Stimulated activated CD4-positive, alpha-beta T cell treated with anti-CD3 and anti-CD28 coated beads, Interleukin-4, amount 100 ng/mL, for 24 hours (primary cell): ENCODE results near the gene IMPACT.

Experiments used
- DNase-seq: peaks from one replicate; pipeline ENCODE4 v3.0.0-alpha.2; 2020

The IMPACT gene, protein sequence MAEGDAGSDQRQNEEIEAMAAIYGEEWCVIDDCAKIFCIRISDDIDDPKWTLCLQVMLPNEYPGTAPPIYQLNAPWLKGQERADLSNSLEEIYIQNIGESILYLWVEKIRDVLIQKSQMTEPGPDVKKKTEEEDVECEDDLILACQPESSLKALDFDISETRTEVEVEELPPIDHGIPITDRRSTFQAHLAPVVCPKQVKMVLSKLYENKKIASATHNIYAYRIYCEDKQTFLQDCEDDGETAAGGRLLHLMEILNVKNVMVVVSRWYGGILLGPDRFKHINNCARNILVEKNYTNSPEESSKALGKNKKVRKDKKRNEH

DNA sequence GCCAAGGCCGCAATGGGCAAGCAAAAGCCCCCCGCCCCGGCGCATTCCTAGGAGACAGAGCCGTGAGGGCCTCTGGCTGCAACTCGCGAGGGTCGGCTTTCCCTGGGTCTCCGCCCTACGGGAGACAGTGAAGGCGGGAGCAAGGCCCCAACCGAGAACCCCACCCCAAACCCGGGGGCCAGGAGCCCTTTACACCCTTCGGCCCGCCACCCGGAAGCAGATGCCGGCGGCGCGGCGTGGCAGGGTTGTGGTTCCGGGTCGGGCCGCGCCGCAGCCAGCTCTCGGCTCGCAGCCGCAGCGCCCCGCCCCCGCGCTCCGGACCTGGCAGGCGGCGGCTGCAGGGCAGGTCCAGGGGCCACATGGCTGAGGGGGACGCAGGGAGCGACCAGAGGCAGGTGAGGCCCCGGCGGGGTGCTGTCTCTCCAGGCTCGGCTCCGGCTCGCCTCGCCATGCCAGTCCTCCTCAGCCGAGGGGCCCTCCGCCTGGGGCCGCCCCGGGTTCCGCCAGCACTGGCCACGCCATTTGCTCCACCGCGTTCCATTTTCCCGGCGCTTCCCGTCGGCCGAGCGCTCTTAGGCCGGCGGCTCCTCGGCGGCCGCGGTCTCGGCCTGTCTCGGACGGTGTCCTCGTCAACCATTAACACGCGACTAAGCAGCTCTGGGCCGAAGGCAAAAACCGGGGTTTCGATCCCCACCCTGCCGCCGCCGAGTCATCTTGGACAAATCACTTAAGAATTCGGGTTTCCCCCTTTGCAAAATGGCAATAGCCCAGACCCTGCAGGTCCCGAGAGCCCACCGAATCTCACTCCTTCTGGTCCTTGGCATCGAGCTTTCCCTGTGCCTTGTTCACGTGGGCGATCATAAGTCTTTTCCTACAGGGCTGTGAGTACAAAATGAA is at the start of gene IMPACT:
TSS of gene IMPACT (plus strand) at position 273 of the 897 bp plus-strand sequence. CDS start at position 360, 87 bp downstream.
- peak; percentile 76 for DNase-seq

DNA sequence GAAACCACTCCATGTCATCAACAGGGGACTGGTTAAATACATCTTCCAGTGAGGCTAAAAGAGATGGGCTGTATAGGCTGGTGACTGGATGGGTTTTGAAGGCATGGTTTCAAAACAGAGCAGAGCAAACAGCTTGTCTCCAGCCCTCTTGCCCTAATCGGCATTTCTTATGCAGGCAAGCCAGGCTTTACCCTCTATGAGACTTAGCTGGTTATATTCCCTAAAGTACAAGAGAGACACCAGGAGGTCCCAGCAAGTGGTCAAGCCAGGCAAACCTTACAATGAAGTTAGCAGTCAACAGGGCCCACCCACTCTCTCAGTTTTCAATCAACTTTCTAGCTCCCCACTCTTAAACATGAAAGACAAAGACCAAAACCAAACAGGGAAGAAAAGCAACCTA is 47.9 kb upstream of the IMPACT start:
- no peak for DNase-seq

DNA sequence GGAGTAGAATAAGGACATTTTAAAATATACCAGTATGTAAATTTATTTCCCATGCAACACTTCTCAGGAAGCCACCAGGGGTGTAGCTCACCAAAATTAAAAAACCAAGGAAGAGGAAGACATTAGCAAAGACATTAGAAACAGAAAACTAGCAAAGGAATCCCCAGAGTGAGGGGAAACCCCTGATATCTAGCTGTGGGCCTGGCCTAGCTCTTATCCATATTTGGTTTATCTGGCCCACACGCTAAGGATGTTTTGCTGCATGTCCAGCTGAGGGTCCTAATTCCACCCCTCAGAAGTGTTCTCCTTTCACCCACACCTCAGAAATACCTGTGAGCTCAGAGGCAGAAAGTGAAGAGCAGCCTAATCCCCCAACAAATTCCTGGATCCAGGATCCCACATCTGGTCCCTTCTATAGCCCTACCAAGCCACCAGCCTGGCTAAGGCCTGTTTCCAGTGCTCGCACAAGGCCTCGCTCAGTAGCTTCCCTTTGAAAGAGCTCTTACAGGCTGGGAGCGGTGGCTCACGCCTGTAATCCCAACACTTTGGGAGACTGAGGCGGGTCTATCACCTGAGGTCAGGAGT is 46.2 kb upstream of the IMPACT start:
- no peak for DNase-seq

DNA sequence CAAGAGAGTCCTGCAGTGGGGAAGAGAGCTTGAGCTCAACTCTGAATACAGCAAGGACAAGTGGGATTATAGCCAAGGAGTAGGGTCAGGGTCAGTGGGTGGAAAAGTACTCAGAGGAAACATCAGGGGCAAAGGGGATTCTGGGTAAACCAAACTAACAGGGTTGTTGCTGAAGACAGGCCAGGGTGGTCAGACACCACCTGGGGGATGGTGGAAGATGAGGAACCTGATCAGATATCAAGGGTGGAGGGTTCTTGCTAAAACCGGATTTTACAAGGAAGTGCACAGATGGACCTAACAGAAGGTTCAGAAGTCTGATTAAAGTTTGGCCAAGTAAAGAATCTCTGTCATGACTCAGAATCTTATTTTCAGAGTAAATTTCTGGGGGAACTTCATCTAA is 45.3 kb upstream of the IMPACT start:
- DNase-seq = no peak

DNA sequence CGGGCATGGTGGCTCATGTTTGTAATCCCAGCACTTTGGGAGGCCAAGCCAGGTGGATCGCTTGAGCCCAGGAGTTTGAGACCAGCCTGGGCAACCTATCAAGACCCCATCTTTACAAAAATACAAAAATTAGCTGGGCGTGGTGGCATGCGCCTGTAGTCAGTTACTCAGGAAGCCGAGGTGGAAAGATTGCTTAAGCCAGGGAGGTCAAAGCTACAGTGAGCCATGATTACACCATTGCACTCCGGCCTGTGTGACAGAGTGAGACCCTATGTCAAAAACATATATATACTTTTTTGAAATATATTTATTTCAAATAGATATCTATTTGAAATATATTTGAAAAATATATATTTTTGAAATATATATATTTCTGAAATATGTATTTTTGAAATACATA is 39.8 kb upstream of the IMPACT start:
- no peak for DNase-seq

DNA sequence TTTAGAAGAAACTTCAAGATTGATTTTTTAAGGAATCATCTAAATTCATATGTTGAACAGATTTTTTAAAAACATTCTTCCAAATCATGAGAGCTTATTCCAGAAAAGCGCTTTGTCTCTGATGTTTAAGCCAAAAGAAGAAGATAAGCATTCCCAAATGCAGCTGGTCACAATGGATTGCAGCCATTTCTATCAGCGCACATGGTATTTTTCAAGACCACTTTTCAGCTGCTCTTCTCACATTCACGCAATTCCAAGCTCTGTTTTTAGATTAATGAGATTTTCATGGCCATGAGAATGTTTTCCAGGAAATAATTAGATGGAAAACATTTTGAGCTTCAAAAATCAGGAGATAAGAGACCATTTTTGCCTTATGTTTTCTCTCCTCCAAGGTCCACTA is 37.5 kb upstream of the IMPACT start:
- DNase-seq = no peak

DNA sequence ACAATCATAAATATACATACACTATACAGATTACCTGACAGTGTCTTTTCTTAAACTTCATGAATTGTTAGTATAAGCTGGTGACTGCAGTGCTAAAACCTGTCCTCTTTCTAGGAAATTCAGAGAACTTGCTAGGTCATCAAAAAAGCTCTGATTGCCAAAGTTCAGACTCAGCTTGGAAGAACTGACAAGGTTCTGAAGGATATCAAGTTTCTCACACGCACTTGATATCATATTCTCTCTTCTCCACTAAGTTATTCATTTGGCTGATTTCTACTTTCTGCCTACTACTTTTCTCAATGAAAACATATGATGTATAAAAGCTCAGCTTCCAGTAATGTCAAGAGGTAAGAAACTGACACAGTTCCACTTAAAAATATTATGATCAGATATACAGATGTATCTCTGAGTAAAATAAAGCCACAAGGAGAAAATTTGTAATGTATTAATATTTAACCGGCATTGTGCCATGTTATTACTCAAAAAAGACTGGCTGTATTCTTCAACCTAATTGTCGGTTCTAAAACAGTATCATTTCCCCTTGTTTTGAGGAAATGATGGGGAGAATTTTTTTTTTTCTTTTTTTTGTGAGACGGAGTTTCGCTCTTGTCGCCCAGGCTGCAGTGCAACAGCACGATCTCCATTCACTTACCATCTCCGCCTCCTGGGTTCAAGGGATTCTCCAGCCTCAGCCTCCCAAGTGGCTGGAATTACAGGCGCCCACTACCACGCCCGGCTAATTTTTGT is 31.2 kb upstream of the IMPACT start:
- DNase-seq = no peak

DNA sequence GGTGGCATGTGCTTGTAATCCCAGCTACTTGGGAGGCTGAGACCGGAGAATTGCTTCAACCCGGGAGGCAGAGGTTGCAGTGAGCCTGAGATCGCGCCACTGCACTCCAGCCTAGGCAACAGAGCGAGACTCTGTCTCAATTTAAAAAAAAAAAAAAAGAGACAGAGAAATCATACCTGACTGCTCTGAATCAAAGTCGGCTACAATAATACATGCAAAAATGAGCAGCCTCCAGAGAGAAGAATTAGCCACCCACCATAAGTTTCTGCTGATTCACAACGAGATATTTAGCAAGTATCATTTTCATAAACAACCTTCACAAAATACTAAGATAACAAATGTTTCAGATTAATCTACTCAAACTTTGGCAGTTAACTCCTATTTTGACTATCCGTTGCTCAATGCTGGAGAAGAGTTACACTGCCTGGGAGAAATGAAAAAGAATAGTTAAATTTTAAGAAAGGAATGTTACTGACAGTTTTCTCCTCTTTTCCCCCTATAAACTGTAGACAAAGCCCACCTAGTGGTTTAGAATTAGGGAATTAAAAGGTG is 30.3 kb upstream of the IMPACT start:
- DNase-seq = no peak

DNA sequence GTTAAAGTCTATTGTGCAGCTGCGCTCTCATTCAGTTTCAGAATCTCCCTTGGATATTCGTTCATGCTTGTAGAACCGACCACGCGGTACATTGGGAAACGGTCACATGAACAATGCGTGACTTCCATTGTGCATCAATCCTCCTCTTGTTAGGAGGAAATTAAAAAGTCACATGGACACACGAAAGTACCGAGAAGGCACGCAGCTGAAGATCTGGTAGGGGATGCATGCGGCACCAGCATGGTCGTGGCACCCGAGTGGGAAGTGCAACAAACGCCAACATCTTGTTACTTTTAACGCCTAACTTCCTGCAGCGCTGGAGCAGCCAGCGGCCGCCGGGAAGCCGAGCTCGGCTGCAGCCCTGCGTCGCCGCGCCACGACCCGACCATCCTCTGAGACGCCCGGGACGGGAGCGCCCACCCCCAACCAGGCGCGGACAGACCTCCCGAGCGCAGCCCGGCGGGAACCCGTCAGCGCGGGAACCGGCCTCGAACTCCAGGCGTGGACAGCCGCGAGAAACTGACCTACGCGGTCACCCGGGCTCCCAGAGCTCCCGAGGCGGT is 29.3 kb upstream of the IMPACT start:
- DNase-seq = peak; percentile 28

DNA sequence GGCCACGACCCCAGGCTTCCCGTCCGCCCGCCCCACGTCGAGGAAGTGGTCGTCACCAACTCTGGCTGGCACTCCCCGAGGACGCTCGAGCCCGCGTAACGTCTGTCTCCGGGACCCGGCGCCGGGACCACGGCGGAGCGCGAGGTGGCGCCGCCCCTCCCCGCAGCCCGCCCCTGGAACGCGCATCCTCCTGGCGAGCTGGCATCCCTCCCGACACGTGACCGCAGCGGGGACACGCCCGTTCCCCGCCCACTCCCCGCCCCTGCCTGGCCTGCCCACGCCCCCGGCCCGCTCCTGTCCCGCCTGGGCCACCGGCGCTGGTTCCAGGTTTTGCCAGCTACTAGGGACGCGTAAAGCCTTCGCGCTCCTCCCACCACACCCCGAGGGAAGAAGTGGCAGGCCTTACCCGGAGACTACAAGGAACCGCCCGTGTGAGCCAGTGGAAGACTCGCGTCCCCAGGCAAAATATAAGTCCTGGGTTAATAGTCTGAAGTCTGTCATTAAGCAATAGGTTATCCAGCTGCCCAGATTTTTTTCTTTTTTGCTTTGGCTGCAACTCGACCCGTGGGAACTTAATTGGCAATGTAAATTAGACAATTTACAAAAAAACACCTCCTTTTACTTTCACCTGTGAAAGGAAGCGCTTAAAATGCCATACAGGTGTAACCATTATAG is 28.6 kb upstream of the IMPACT start, which contains the start of gene OSBPL1A:
TSS of gene OSBPL1A (minus strand) at position 131 of the 675 bp plus-strand sequence. CDS start 20,291 bp downstream, outside the sequence.
- DNase-seq = peak; percentile 76

DNA sequence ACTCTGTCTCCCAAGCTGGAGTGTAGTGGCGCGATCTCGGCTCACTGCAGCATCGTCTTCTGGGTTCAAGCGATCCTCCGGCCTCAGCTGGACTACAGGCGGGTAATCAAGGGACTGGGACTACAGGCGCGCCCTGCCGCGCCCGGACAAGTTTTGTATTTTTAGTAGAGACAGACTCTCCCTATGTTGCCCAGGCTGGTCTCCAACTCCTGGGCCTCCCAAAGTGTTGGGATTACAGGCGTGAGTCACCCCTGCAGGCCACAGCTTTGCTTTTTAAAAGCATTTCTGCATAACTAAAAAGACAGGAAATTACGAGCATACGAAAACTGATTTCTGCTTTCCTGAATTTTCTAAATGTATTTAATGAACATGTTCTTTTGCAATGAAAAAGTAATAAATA is 27.9 kb upstream of the IMPACT start:
- no peak for DNase-seq

DNA sequence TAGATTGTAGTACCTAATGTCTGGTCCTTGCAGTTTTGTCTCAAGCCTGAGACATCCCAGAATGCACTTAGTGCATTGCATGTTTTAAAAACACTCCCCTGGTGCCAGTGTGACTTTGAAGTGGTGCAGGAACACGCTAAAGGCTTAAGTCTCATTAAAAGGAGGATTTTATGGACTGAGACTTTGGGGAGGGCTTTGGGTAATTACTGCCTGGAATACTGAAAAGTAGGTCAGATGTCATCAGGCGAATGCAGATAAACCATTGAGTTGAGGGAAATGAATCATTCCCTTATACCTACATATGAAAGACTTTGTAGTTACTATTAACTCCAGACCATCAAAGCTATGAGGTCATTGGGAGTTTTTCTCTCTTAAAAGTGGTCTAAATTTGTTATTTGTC is 25.9 kb upstream of the IMPACT start:
- no peak for DNase-seq

DNA sequence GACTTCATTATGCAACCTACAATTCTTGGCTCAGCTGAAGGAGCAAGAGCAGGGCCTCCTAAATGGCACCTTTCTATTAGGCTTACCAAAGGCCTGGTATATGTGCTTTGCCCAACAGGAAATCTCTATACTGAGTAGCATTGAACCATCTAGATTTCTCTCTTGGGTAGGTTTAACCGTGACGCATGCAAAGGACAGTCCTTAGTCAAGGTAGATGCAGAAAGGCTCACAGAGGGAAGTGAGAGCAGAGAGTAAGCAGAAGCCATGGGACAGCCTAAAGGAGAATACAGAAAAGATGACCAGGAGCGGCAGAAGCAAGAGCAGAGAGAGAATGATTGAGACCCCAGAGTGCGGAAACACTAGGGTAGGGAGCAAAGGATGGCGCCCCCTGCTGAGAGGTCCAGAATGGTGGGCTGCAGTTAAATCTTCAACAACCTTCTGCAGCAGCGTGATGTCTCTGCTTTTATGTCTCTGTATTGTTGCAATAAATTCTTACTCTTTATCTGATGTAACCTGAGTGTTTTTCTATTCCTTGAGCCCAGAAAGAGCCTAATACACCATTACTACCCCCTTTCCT is 24.2 kb upstream of the IMPACT start:
- DNase-seq = no peak

DNA sequence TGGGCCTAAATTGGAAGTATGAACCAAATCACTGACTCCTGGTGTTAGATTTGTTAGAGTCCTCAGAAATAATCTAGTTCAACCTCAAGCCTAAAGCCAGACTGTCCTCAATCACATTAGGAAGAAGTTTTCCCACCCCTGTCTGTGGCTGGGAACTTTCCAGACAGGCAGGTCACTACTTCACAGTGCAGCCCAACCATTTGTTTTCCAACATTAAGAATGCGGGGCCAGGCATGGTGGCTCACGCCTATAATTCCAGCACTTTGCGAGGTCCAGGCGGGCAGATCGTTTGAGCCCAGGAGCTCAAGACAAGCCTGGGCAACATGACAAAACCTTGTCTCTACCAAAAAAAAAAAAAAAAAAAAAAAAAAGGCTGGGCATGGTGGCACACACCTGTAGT is 23.4 kb upstream of the IMPACT start:
- no peak for DNase-seq

DNA sequence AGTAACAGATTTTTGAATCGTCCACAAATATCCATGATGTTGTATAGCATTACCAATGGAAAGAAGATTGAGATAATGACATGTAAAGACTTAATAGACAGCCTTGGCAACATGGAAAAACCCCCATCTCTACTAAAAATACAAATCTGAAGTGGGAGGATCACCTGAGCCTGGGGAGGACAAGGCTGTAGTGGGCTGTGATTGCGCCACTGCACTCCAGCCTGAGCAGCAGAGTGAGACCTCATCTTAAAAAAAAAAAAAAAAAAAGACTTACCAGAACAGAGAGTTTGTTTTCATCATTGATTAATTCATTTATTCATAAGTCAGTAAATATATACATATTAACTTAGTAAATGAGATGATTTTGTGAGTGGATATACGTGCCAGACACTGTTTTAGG is 21.9 kb upstream of the IMPACT start:
- no peak for DNase-seq

DNA sequence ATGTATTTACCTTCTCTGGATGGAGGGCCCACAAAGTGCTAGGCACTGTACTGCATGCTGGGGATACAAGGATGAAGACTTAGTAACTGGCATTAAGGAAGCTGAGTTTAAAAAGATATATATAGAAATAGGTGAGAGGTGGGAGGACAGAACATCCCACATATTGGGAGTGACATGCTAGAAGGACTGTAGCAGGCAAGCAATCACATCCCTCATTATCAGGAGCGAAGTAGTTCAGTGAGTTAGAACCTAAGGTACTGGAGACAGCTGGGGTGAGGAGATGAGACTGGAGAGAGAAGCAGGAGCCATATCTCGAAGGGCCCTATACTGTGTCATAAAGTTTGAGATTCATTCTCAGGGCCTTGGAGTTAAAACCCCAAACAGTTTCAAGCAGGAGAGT is 18.0 kb upstream of the IMPACT start:
- DNase-seq = no peak

DNA sequence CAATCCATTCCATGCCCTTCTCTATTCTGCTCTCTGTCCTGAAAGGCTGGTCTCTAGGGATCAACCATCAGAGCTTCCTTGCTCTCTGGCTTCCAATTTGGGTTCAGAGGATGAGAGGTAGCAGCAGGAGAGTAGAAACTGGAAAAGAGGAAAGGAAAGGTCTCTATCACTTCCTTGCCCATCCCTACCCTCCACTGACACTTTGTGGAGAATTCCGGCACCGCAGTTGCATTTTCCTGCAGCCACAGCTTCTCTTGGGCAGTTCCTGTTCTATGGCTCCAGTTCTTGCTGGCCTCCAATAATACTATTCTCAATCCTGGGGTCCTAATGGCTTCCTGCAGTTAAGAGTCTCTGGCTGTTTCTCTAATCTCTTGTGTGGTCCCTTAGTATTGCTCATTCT is 13.3 kb upstream of the IMPACT start:
- DNase-seq = no peak

DNA sequence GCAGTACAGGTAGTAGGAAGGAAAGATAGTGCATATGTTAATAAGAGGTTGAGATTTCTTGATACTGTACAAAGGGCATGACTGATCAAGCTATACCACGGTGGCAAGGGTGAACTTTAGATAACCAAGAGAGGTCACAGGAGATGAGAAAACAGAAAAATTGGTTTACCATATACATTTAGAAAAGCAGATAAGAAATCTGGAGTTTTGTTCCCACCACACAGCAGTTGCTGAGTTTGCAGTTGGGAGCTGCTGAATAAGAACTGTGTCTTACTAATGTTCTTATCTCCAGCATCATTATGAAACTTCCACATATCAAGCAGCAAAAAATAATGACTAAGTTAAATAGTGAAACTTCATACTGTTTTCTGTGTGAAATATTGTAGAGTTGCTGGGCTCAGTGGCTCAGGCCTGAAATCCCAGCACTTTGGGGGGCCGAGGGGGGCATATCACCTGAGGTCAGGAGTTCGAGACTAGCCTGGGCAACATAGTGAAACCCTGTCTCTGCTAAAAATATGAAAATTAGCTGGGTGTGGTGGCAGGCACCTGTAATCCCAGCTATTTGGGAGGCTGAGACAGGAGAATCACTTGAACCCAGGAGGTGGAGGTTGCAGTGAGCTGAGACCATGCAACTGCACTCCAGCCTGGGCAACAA is 12.0 kb upstream of the IMPACT start:
- peak; percentile 49 for DNase-seq

DNA sequence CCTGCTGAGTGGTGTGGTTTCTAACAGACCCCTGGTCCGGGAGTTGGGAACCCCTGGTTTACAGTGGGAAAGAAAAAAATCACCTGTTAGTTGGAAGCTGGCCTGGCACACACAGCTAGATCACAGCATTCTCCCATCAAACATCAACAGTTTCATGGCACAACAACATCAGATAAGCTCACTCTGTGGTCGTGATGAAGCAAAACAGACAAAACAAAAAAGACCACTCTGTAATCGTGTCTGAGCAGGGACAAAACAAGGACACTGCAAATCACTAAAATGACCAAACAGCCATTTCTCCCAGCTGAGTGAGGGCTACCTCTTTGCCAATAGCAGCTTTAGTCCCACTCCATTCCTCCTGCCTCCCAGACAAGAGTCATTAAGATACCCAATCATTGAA is 9.0 kb upstream of the IMPACT start:
- no peak for DNase-seq

DNA sequence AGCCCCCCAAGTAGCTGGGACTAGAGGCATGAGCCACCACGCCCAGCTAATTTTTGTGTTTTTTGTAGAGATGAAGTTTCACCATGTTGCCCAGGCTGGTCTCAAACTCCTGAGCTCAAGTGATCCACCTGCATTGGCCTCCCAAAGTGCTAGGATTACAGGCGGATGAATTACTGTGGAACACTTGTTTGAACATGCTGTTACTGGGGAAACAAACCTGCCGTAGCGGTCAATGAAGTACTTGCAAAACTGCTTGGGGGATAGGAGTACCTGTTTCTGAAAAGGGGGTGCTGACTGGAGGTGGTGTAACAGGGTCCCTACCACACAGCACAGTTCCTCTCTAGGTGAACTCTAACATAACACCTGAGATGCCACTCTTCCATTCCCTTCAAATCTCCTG is 5.9 kb upstream of the IMPACT start:
- no peak for DNase-seq

DNA sequence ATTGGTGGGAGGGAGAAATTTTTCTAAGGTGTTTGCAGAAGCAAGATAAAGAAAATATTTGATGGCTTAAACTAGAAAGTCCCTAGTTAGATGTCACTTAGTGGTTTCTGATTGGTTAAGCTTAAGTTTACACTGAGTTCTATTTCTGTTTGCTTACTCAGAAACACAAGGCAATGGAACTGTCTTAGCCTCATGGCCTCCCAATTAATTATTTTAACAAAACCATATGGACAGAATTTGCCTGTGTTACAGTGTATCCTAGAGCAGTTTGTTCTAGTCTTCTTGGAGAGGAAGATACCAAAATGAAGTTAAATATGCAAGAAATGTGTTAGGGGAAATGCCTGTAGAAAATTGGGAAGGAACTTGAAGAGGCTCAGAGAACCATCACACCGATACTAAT is 4.6 kb upstream of the IMPACT start:
- no peak for DNase-seq
